Body of pancreas (tissue), 4 donors: ENCODE results near the gene TNRC6A. TPM values are rescaled to one million over a fixed set of nuclear protein-coding genes. Genes with fewer than 3 reads are reported as not detected.
"Not testable (repeated sequence)": the region's sequence is repeated elsewhere in the genome, so short reads cannot be mapped to it uniquely, and the experiment has no call there.

Experiments used
- ATAC-seq: fragments of 150-250 bp; one replicate; pipeline ENCODE4 v1.9.1; 2016
- DNase-seq, 4 donors: peaks; one replicate each; pipeline ENCODE4 v3.0.0-alpha.2; 2019
- H3K27ac ChIP-seq, 4 donors: fragments of 200-600 bp; sonication (generic); 1 replicate in 3 of 4; 2 replicates in 1 of 4; pipeline versions ENCODE4 v1.5.1 to v1.6.1; 2016 to 2019; ENCODE audit warnings: mild to moderate bottlenecking in 1 of 4, mixed read lengths in 1 of 4, moderate library complexity in 1 of 4
- H3K27me3 ChIP-seq, 2 donors: fragments of 200-600 bp; sonication (generic); one replicate each; pipeline ENCODE4 v1.6.0; 2016; ENCODE audit warnings: mild to moderate bottlenecking in 1 of 2
- H3K36me3 ChIP-seq, 2 donors: fragments of 200-600 bp; sonication (generic); replicated peaks in 1 of 2; 2 replicates each; pipeline ENCODE4 v1.5.1; 2016; ENCODE audit warnings: low read depth in 2 of 2; ENCODE audit not compliant: insufficient read depth in 1 of 2
- H3K4me1 ChIP-seq: fragments of 200-600 bp; sonication (generic); one replicate; pipeline ENCODE4 v1.6.0; 2016
- H3K4me3 ChIP-seq, 2 donors: fragments of 200-600 bp; sonication (generic); 1 replicate in 1 of 2; 2 replicates in 1 of 2; pipeline ENCODE4 v1.5.1; 2016 to 2019
- H3K9me3 ChIP-seq, 3 donors: fragments of 200-600 bp; sonication (generic); 1 replicate in 2 of 3; 2 replicates in 1 of 3; pipeline ENCODE4 v1.5.1; 2016
- CTCF ChIP-seq, 7 experiments: fragments of 450-650 bp in 4 of 7; fragments of 200-600 bp in 3 of 7; sonication (generic) in 3 of 7; IDR thresholded peaks; one replicate each; pipeline ENCODE4 v1.5.1; 2016 to 2019; ENCODE audit warnings: antibody characterized with exemption in 7 of 7
- POLR2A ChIP-seq, 3 donors: fragments of 450-650 bp; IDR thresholded peaks; one replicate each; pipeline ENCODE4 v1.6.1; 2016; ENCODE audit warnings: antibody characterized with exemption in 3 of 3, mild to moderate bottlenecking in 2 of 3
- WGBS, 2 donors: methylation state at CpG; one replicate each; pipeline ENCODE4 v1.1.5; 2017; 5-methylcytosine and 5-hydroxymethylcytosine counted together
- intact Hi-C: fragments of 100-400 bp; cut with DNase I; formaldehyde crosslinking; loops from one replicate; pipeline ENCODE4 v1.15.1; 2023
- total RNA-seq, 2 donors: library from RNA; depleted of rRNA; stranded (reverse); fragments of >200 nt; gene quantifications; one replicate each; pipeline ENCODE4 v1.1.0, GENCODE V29; 2016

The TNRC6A gene
- total RNA-seq, 2 donors from 2014 or later, result 46.1 to 82.2 TPM

DNA sequence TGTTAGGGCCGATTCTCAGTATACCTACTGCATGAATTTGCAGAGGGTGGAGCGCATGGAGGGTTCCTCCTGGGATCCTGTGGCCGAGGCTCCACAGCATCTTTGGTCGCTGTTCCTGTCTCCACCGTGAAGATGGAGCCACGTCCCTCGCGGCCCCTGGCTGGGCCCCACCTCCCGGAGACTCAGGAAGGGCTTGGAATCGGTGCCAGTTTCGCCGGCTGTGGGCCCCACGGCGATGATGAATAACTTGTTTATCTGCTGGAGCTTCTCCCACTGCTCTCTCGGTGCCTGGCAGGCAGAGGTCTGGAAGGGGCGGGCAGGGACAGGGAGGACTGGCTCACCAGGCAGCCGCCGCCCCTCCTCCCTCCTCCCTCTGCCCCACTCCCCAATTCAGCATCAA is 124.4 kb downstream of the TNRC6A start:
- no peak for ATAC-seq

DNA sequence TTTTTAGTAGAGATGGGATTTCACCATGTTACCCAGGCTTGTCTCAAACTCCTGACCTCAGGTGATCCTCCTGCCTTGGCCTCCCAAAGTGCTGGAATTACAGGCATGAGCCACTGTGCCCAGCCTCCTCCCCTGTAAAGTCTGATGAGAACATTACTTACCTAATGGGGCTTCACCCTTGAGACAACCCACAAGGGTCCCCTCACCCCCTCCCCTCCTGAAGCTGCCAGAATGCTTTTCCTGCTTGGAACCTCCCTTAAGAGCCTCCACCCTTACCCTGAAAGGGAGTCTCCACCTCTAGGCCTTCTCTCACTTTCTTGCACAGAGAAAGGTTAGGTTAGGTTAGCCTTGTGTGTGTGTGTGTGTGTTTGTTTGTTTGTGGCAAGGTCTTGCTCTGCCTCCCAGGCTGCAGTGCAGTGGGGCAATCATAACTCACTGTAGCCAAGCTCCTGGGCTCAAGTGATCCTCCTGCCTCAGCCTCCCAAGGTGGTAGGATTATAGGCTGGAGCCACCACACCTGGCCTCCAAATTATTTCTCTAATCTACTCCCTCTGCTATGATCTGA is 125.2 kb downstream of the TNRC6A start:
- intact Hi-C loops, result no loop called here
- DNase-seq (no peak), ATAC-seq (no peak)
- TF ChIP-seq CTCF (IDR thresholded peaks at IDR 0.05) (no peak), POLR2A (IDR thresholded peaks at IDR 0.05) (no peak)
- no peaks in the 10 kb centered on the region for H3K9me3 ChIP-seq
- H3K27me3 ChIP-seq, result no peaks in the 10 kb centered on the region
- no peak overlapping the region for H3K4me3 ChIP-seq
- H3K36me3 ChIP-seq, result no peaks in the 10 kb centered on the region
- H3K27ac ChIP-seq, result no peak overlapping the region
- peaks cover under 1% of the 10 kb centered on the region for H3K4me1 ChIP-seq

More for the DNA sequence above, 124.4 kb downstream of the TNRC6A start:
- no peak overlapping the region for H3K4me3 ChIP-seq
- H3K4me1 ChIP-seq, result no peaks in the 10 kb centered on the region
- intact Hi-C loops, result no loop called here
- WGBS, 2 donors, result 40 to 59% methylated on average over 3 to 18 of the region's 18 CpGs
- H3K9me3 ChIP-seq, result no peaks in the 10 kb centered on the region
- no peak overlapping the region for H3K27ac ChIP-seq
- TF ChIP-seq POLR2A (IDR thresholded peaks at IDR 0.05) (no peak), CTCF (IDR thresholded peaks at IDR 0.05) (no peak)
- no peaks in the 10 kb centered on the region for H3K36me3 ChIP-seq
- peak in 1 of 4 donors; percentile 20 for DNase-seq
- no peaks in the 10 kb centered on the region for H3K27me3 ChIP-seq

DNA sequence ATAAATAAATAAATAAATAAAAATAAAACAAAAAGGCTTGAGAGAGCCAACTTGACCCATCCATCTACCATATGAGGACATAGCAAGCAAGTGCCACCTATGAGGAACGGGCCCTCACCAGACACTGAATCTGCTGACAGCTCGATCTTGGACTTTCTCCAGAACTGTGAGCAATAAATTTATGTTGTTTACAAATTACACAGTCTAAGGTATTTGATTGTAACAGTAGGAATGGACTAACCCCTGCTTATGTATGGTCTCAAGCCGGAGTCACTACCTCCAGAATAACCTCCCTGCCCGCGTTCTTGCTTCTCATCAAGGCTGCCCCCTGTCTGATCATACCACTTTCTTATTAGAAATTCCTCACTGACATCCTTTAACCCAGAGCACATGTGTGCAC is 126.2 kb downstream of the TNRC6A start:
- H3K4me3 ChIP-seq, result no peak overlapping the region
- 78 to 84% methylated on average over 5 of the region's 5 CpGs for WGBS, 2 donors
- intact Hi-C loops, result no loop called here
- DNase-seq, result no peak
- H3K9me3 ChIP-seq, result no peaks in the 10 kb centered on the region
- H3K27me3 ChIP-seq, result no peaks in the 10 kb centered on the region
- H3K4me1 ChIP-seq, result peaks cover 4% of the 10 kb centered on the region
- no peak overlapping the region for H3K27ac ChIP-seq
- no peak for ATAC-seq
- H3K36me3 ChIP-seq, result no peaks in the 10 kb centered on the region
- TF ChIP-seq CTCF (IDR thresholded peaks at IDR 0.05), result no peak
- TF ChIP-seq POLR2A (IDR thresholded peaks at IDR 0.05), result no peak

- DNase-seq, H3K4me3 ChIP-seq, H3K27me3 ChIP-seq, H3K27ac ChIP-seq, H3K4me1 ChIP-seq, H3K9me3 ChIP-seq, H3K36me3 ChIP-seq, ATAC-seq, intact Hi-C loops: not testable (repeated sequence)
- WGBS, 2 donors, result 75 to 77% methylated on average over 8 of the region's 8 CpGs
Measured at GRCh38 chr16:24856871-24857270, 127.4 kb downstream of the TNRC6A start.

- no peak for TF ChIP-seq POLR2A (IDR thresholded peaks at IDR 0.05)
- no peak for TF ChIP-seq CTCF (IDR thresholded peaks at IDR 0.05)
Measured at GRCh38 chr16:24858219-24859041, 129.0 kb downstream of the TNRC6A start.

More at GRCh38 chr16:24858219-24859041, 129.0 kb downstream of the TNRC6A start:
- no peaks in the 10 kb centered on the region for H3K36me3 ChIP-seq
- intact Hi-C loops, result no loop called here
- H3K27me3 ChIP-seq, result no peaks in the 10 kb centered on the region
- no peaks in the 10 kb centered on the region for H3K9me3 ChIP-seq
- H3K4me1 ChIP-seq, result peaks cover 4% of the 10 kb centered on the region
- ATAC-seq (no peak), DNase-seq (peak; percentile 33 to 58 (median 51))
- 43 to 61% methylated on average over 5 to 9 of the region's 9 CpGs for WGBS, 2 donors
- H3K4me3 ChIP-seq, result no peak overlapping the region
- no peak overlapping the region for H3K27ac ChIP-seq
